Sigmoid colon (tissue), 4 donors: Measurements from ENCODE around the gene PTPRD.

Experiments used
- EP300 ChIP-seq, 4 donors: sonication (generic); formaldehyde crosslinking; IDR thresholded peaks; one replicate each; pipeline ENCODE4 v1.6.1; 2017; ENCODE audit warnings: antibody characterized with exemption in 4 of 4
- POLR2A ChIP-seq, 2 donors: fragments of 450-650 bp; IDR thresholded peaks; one replicate each; pipeline ENCODE4 v1.6.1; 2016; ENCODE audit warnings: antibody characterized with exemption in 2 of 2, mild to moderate bottlenecking in 2 of 2, moderate library complexity in 2 of 2
- POLR2AphosphoS5 ChIP-seq, 4 donors: sonication (generic); formaldehyde crosslinking; IDR thresholded peaks; one replicate each; pipeline ENCODE4 v1.6.1; 2017; ENCODE audit warnings: antibody characterized with exemption in 4 of 4
- TF ChIP-seq, protein P1 (sequence below), 4 experiments: fragments of 450-650 bp in 3 of 4; fragments of 200-600 bp in 1 of 4; IDR thresholded peaks; one replicate each; pipeline ENCODE4 v1.5.1; 2016 to 2019; ENCODE audit warnings: antibody characterized with exemption in 4 of 4, mild to moderate bottlenecking in 3 of 4, moderate library complexity in 2 of 4

DNA sequence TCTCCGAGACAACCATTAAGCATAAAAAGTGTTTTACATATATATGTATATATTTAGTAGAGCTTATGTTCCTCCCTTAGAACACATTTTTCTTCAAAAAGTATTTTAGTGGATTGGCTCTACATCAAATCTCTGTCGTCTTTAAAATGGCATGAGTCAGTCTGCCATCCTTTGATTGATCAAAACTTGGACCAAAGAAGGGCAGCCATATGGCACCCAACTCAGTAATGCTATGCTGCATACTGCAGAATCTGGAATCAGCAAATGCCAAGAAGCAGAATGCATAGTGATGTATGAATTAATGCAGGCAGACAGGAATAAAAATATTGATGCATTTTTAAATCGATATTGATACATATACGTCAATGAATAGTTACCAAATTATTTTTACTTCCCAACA, 1074.4 kb downstream of the PTPRD start:
- TF ChIP-seq, protein P1, sequence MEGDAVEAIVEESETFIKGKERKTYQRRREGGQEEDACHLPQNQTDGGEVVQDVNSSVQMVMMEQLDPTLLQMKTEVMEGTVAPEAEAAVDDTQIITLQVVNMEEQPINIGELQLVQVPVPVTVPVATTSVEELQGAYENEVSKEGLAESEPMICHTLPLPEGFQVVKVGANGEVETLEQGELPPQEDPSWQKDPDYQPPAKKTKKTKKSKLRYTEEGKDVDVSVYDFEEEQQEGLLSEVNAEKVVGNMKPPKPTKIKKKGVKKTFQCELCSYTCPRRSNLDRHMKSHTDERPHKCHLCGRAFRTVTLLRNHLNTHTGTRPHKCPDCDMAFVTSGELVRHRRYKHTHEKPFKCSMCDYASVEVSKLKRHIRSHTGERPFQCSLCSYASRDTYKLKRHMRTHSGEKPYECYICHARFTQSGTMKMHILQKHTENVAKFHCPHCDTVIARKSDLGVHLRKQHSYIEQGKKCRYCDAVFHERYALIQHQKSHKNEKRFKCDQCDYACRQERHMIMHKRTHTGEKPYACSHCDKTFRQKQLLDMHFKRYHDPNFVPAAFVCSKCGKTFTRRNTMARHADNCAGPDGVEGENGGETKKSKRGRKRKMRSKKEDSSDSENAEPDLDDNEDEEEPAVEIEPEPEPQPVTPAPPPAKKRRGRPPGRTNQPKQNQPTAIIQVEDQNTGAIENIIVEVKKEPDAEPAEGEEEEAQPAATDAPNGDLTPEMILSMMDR (IDR thresholded peaks at IDR 0.05), result no peak
- TF ChIP-seq POLR2A (IDR thresholded peaks at IDR 0.05), result no peak
- no peak for TF ChIP-seq EP300 (IDR thresholded peaks at IDR 0.05)
- no peak for TF ChIP-seq POLR2AphosphoS5 (IDR thresholded peaks at IDR 0.05)
